G401 (cell line): ENCODE results near the gene ZBP1. TPM values are rescaled to one million over a fixed set of nuclear protein-coding genes. Genes with fewer than 3 reads are reported as not detected.

Experiments
- DNase-seq: peaks from one replicate; pipeline ENCODE4 v3.0.0-alpha.2; 2015; ENCODE audit warnings: low spot score
- in situ Hi-C: cut with HindIII; loops from 2 replicates; pipeline ENCODE4 v1.10.0; 2016; ENCODE audit warnings: low sequenced_read_pairs, mixed read lengths
- total RNA-seq: library from RNA; depleted of rRNA; stranded (reverse); fragments of >200 nt; shearing (Covaris generic); gene quantifications from 2 replicates; pipeline ENCODE4 v1.2.3, GENCODE V29; 2014

ZBP1 gene
- total RNA-seq, 1 experiment from 2014 or later: not detected

GRCh38 chr20:57622201-57622570 lies 2.0 kb upstream of the ZBP1 start:
- in situ Hi-C loops: loop anchor here (25.0 kb wide), 1 partner anchor 565 kb away; no protein-coding TSS in a partner anchor
- DNase-seq: no peak

- in situ Hi-C loops: loop anchor here (25.0 kb wide), 1 partner anchor 566 kb away; no protein-coding TSS in a partner anchor
- DNase-seq: no peak
Observed at GRCh38 chr20:57621421-57622200, 1.4 kb upstream of the ZBP1 start.

GRCh38 chr20:57620999-57621398 lies 773 bp upstream of the ZBP1 start:
- in situ Hi-C loops: loop anchor here (25.0 kb wide), 1 partner anchor 566 kb away; no protein-coding TSS in a partner anchor

GRCh38 chr20:57619051-57619831 lies 985 bp downstream of the ZBP1 start:
- in situ Hi-C loops: loop anchor here (25.0 kb wide), 1 partner anchor 568 kb away; no protein-coding TSS in a partner anchor
- no peak for DNase-seq

More at GRCh38 chr20:57620999-57621398, 773 bp upstream of the ZBP1 start:
- DNase-seq: no peak

GRCh38 chr20:57618764-57619050 lies 1.5 kb downstream of the ZBP1 start:
- in situ Hi-C loops: loop anchor here (25.0 kb wide), 1 partner anchor 569 kb away; no protein-coding TSS in a partner anchor
- no peak for DNase-seq

- DNase-seq: no peak
- in situ Hi-C loops: loop anchor here (25.0 kb wide), 1 partner anchor 569 kb away; no protein-coding TSS in a partner anchor
Observed at GRCh38 chr20:57618091-57618763, 2.0 kb downstream of the ZBP1 start.

- DNase-seq: no peak
- in situ Hi-C loops: loop anchor here (25.0 kb wide), 1 partner anchor 570 kb away; no protein-coding TSS in a partner anchor
Observed at GRCh38 chr20:57617079-57617795, 3.0 kb downstream of the ZBP1 start.

- DNase-seq: no peak
Observed at GRCh38 chr20:57616143-57616951, 3.9 kb downstream of the ZBP1 start.

GRCh38 chr20:57615445-57615811 lies 4.8 kb downstream of the ZBP1 start:
- no peak for DNase-seq
- in situ Hi-C loops: loop anchor here (25.0 kb wide), 1 partner anchor 572 kb away; no protein-coding TSS in a partner anchor

More at GRCh38 chr20:57616143-57616951, 3.9 kb downstream of the ZBP1 start:
- in situ Hi-C loops: loop anchor here (25.0 kb wide), 1 partner anchor 571 kb away; no protein-coding TSS in a partner anchor

- DNase-seq: no peak
- in situ Hi-C loops: loop anchor here (25.0 kb wide), 1 partner anchor 573 kb away; no protein-coding TSS in a partner anchor
Observed at GRCh38 chr20:57614490-57615444, 5.5 kb downstream of the ZBP1 start.

- in situ Hi-C loops: loop anchor here (25.0 kb wide), 1 partner anchor 574 kb away; no protein-coding TSS in a partner anchor
- no peak for DNase-seq
Observed at GRCh38 chr20:57613481-57613921, 6.7 kb downstream of the ZBP1 start.

GRCh38 chr20:57612916-57613315 lies 7.3 kb downstream of the ZBP1 start:
- no peak for DNase-seq
- in situ Hi-C loops: loop anchor here (25.0 kb wide), 1 partner anchor 574 kb away; no protein-coding TSS in a partner anchor

- in situ Hi-C loops: loop anchor here (25.0 kb wide), 1 partner anchor 575 kb away; no protein-coding TSS in a partner anchor
- DNase-seq: no peak
Observed at GRCh38 chr20:57612436-57612835, 7.8 kb downstream of the ZBP1 start.

- DNase-seq: peak; percentile 7
- in situ Hi-C loops: loop anchor here (25.0 kb wide), 1 partner anchor 576 kb away; no protein-coding TSS in a partner anchor
Observed at GRCh38 chr20:57611586-57612311, 8.5 kb downstream of the ZBP1 start.

- in situ Hi-C loops: loop anchor here (25.0 kb wide), 1 partner anchor 577 kb away; no protein-coding TSS in a partner anchor
- no peak for DNase-seq
Observed at GRCh38 chr20:57610261-57610952, 9.8 kb downstream of the ZBP1 start.
